ENCODE results near the gene EIF4A3. TPM values are rescaled to one million over a fixed set of nuclear protein-coding genes. Genes with fewer than 3 reads are reported as not detected.

Gene EIF4A3
- total RNA-seq, 1 donor = 84.6 TPM

- no peak for DNase-seq (ENCODE audit: low read depth)
- H3K4me3 ChIP-seq (ENCODE audit: low read depth, low read length) = no peak overlapping the region
- no peak for TF ChIP-seq CTCF (IDR thresholded peaks at IDR 0.05; ENCODE audit: insufficient read depth, low read depth, low read length)
These were observed 47.5 kb downstream of the EIF4A3 start for GRCh38 chr17:80099291-80100034.

- TF ChIP-seq CTCF (IDR thresholded peaks at IDR 0.05; ENCODE audit: insufficient read depth, low read depth, low read length) = no peak
- no peak for DNase-seq (ENCODE audit: low read depth)
- no peak overlapping the region for H3K4me3 ChIP-seq (ENCODE audit: low read depth, low read length)
These were observed 48.9 kb downstream of the EIF4A3 start for GRCh38 chr17:80097844-80098691.

GRCh38 chr17:80097127-80097621, 49.8 kb downstream of the EIF4A3 start:
- no peak for DNase-seq (ENCODE audit: low read depth)
- H3K4me3 ChIP-seq (ENCODE audit: low read depth, low read length) = no peak overlapping the region
- no peak for TF ChIP-seq CTCF (IDR thresholded peaks at IDR 0.05; ENCODE audit: insufficient read depth, low read depth, low read length)

- no peak for DNase-seq (ENCODE audit: low read depth)
- no peak overlapping the region for H3K4me3 ChIP-seq (ENCODE audit: low read depth, low read length)
- no peak for TF ChIP-seq CTCF (IDR thresholded peaks at IDR 0.05; ENCODE audit: insufficient read depth, low read depth, low read length)
These were observed 50.3 kb downstream of the EIF4A3 start for GRCh38 chr17:80096561-80097021.

GRCh38 chr17:80095844-80096475, 51.0 kb downstream of the EIF4A3 start:
- TF ChIP-seq CTCF (IDR thresholded peaks at IDR 0.05; ENCODE audit: insufficient read depth, low read depth, low read length) = no peak
- no peak for DNase-seq (ENCODE audit: low read depth)

GRCh38 chr17:80095038-80095843, 51.7 kb downstream of the EIF4A3 start:
- no peak overlapping the region for H3K4me3 ChIP-seq (ENCODE audit: low read depth, low read length)
- no peak for TF ChIP-seq CTCF (IDR thresholded peaks at IDR 0.05; ENCODE audit: insufficient read depth, low read depth, low read length)
- DNase-seq (ENCODE audit: low read depth) = no peak

More at GRCh38 chr17:80095844-80096475, 51.0 kb downstream of the EIF4A3 start:
- H3K4me3 ChIP-seq (ENCODE audit: low read depth, low read length) = no peak overlapping the region

Measured in fibroblast of villous mesenchyme (primary cell).